ENCODE data around the gene ARHGDIG.

ARHGDIG gene

DNA sequence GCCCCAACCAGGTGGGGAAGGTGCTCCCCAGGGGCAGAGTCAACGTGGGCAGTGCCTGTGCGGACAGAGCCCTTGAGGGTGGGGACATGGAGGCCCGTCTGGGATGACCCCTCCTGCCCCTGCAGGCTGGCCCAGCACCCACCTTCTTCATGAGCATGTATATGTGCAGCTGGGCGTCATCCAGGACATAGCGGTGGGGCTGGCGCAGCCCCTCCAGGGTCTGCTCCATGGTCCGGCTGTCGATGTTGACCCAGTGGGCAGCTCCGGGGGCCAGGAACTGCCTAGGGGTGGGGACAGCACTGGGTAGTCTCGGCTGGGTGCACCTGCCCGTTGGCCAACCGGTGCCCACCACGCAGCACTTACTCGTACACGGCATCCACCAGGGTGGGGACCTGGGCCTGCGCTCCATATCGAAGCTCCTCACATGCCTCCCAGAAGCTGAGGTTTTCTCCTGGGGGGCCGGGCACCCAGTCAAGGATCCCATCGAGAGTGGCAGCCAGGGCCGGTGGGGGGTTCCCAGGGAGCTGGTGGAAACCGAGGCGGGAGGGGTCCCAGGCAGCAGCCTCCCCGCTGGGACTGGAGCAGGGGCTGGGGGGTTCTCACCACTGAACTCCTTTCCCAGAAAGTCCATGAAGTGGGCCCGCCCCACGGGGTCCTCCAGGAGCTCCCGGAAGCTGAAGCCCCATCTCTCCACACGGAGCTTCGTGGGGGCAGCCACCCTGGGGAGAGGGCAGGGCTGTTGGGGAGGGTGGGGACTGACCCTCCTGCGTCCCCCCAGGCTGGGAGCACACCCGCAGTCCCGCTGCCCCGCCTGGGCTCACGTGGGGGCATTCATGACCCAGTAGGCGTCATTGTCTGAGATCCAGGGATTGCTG lies 9.8 kb upstream of the ARHGDIG start:
- H3K4me3 ChIP-seq (ENCODE audit: low read depth, low read length) = no peak overlapping the region
- TF ChIP-seq, protein P1, sequence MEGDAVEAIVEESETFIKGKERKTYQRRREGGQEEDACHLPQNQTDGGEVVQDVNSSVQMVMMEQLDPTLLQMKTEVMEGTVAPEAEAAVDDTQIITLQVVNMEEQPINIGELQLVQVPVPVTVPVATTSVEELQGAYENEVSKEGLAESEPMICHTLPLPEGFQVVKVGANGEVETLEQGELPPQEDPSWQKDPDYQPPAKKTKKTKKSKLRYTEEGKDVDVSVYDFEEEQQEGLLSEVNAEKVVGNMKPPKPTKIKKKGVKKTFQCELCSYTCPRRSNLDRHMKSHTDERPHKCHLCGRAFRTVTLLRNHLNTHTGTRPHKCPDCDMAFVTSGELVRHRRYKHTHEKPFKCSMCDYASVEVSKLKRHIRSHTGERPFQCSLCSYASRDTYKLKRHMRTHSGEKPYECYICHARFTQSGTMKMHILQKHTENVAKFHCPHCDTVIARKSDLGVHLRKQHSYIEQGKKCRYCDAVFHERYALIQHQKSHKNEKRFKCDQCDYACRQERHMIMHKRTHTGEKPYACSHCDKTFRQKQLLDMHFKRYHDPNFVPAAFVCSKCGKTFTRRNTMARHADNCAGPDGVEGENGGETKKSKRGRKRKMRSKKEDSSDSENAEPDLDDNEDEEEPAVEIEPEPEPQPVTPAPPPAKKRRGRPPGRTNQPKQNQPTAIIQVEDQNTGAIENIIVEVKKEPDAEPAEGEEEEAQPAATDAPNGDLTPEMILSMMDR (IDR thresholded peaks at IDR 0.05; ENCODE audit: low read depth, low read length) = no peak

DNA sequence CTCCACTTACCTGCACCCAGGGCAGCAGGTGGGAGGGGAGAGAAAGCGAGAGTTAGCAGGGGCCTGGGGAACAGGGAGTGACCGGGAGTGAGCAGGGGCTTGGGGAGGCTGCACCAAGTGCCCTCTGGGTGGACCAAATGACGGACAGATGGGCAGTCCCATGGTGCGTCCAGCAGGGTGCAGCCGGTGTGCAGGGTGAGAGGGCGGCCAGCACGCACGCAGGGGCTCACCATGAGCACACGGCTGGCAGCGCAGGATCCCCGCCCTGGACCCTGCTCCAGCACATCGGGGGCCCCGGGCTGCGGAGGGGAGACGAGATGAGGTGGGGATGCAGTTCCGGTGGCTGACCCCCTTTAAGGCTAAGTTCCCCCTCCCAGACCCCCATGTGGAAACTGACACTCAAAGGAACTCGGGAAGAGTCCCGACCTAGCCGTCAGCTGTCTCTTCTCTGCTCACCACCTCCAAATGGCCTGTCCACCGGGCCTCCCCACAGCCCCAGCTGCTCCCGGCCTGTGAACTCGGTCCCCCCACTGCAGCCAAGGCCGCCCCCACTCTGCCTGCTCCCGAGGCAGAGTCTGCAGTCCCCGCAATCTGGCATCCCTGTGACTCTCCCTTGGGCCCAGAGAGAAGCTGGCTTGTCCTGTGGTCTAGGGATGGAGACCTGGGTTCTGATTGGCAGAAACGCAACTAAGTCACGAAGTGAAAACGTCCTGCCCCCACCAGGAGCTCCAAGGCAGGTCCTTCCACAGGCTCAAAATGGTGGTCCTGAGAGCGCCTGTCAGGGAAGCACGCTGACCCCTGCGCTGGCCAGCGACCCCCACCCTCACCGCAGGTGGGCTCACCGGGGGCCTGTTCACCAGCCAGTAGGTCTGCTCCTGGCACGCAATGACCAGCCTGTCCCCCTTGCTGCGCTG lies 7.5 kb upstream of the ARHGDIG start:
- TF ChIP-seq, protein P1 (IDR thresholded peaks at IDR 0.05; ENCODE audit: low read depth, low read length) = no peak
- H3K4me3 ChIP-seq (ENCODE audit: low read depth, low read length) = no peak overlapping the region

DNA sequence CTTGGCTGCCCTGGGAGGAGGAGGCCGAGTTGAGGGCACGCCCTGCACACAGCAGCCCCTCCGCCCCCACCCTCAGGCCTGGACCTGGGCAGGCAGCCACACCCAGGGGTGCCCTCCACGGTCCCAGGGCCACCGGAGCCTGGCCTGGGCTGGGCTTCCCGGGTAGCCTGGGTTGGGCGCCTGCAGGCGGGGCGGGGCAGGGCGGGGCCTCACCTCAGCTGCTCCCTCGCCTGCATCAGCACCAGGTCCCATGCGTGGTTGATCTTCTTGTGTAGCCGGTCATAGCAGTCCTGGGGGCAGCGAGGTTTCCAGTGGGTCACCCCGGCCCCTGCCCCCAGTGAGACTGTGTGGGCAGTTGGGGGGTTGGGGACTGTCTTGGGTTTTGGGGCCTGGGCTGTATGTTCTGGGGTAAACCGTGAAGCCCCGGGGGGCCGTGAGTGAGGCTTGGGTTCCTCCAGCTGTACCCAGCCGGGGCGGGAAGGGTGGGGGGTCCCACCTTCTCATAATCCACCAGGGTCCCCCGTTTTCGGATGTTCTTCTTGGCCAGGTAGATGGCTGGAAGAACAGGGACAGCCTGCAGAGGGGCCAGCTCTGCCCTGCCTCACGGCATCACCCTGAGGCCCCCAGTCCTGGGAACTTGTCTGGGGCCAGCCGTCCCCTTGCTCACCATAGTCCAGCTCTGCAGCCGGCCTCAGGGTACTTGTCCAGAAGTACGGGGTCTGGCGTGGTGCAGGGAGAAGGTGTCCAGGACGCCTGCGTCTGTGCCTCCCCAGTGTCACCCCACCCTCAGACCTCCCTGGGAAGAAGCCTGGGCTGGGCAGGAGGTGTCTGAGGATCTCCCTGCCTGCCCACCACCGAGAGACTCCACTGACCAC lies 6.6 kb upstream of the ARHGDIG start:
- H3K4me3 ChIP-seq (ENCODE audit: low read depth, low read length) = no peak overlapping the region
- TF ChIP-seq, protein P1 (IDR thresholded peaks at IDR 0.05; ENCODE audit: low read depth, low read length) = no peak

DNA sequence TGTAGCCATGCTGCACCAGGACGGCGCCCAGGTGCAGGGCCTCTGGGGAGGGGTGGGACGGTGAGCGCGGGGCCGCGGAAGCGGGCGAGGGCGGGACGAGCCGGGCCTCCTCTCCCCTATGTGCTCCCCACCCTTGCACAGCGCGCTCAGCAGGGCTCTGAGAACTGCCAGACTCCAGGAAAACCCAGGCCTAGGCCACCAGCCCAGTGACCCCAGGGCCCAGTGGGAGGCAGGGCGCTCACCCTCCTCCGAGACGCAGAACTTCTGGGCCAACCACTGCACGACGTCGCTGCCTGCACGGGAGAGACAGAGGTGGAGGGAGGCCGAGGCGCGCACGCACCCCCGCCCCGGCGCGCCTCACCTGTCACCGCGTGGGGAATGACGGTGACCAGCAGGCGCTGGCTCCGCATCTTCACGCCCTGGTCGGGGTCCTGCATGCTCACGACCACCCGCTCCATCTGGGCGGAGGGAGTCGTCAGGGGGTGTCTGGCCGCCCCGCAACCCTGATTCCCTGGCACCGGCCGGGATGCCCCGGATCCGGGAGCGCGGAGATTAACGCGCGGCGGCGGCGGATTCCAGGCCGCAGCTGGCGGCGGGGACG lies 5.2 kb upstream of the ARHGDIG start:
- H3K4me3 ChIP-seq (ENCODE audit: low read depth, low read length) = no peak overlapping the region
- TF ChIP-seq, protein P1 (IDR thresholded peaks at IDR 0.05; ENCODE audit: low read depth, low read length) = no peak

DNA sequence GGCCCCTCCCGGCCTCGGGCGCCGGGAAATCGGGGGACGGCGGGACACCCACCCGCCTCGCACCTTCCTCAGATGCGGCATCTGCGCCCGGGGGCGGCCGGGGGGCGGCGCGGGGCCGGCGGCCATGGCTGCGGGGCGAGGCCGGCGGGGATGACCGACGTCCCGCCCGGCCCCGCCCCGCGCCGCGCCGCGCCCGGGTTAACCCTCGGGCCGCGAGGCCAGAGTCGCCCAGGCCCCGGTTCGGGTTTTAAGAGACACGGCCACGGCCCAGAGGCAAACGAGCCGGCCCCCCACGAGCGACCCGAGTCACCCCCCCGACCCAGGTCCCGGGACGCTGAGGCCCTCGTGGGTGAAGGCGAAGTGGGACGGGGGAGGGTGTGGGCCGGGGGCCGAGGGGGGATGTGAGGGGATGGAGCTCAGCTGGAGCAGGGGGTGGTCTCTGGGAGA lies 4.6 kb upstream of the ARHGDIG start, which contains the start of gene RGS11:
Gene RGS11, minus strand, starts transcription at position 159 of the 447 bp plus-strand sequence. Its CDS starts 33 bp downstream, at position 126.
- no peak within 1 kb of the TSS for H3K4me3 ChIP-seq (ENCODE audit: low read depth, low read length)
- TF ChIP-seq, protein P1 (IDR thresholded peaks at IDR 0.05; ENCODE audit: low read depth, low read length) = no peak

DNA sequence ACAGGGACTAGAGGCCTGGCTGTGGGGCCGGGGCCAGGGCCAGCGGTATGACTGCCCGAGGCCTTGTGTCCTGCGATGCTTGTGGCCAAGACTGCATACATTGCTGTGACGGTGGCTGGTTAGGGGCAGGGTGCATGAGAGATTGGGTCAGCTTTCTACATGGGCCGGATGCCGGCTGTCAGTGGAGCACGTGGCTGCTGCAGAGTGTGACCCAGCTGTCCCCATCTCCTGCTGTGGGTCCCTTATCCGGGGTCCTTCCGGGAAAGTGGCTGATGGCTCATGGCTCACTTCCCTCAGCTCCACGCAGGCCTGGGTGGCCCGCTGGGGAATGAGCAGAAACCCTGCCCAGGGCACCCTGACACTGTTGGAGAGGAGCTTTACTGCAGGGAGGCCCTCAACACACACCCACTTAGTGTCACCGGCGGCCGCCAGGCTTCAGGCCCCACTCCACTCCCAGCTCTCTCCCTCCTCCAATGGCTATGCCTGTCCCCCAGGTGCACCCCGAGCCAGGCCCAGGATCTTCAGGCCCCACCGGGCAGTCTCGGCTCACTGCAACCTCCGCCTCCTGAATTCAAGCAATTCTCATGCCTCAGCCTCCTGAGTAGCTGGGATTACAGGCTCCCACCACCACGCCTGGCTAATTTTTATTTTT lies 3.8 kb upstream of the ARHGDIG start:
- TF ChIP-seq, protein P1 (IDR thresholded peaks at IDR 0.05; ENCODE audit: low read depth, low read length) = no peak
- no peak overlapping the region for H3K4me3 ChIP-seq (ENCODE audit: low read depth, low read length)
